ENCODE data around the gene KCNT2. TPM values are rescaled to one million over a fixed set of nuclear protein-coding genes. Genes with fewer than 3 reads are reported as not detected.

Gene KCNT2
- total RNA-seq, 1 experiment from 2014 or later = 9.1 TPM

DNA sequence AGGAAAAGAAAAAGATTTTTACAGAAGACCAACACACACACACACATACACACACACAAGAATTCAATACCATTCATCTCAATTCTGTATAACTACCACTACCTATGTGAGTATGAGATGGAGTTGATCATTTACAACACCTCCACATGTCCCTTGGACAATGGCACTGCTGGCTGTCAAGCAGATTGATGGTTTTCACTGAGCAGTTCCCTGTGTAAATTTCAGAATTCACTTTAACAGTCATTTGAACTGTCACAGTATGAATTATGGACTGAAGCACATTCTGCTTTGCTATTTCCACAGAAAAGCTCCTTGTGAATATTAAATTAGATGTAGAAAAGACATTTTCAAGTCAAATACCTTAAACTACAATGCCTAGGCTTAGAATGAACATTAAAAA lies 14.3 kb downstream of the KCNT2 start:
- H4K91ac ChIP-seq (ENCODE audit: insufficient read length, low read depth, low read length) = no peak overlapping the region
- H3K79me1 ChIP-seq (ENCODE audit: insufficient read depth, low read depth, low read length, poor library complexity, severe bottlenecking) = no peaks in the 10 kb centered on the region
- no peak overlapping the region for H2BK15ac ChIP-seq (ENCODE audit: low read depth, low read length)
- no peaks in the 10 kb centered on the region; a peak in 1 of 5 replicates for H3K9me3 Mint-ChIP-seq
- no peaks in the 10 kb centered on the region for H3K9me3 ChIP-seq (ENCODE audit: control insufficient read depth, low read depth, low read length)
- no peak overlapping the region for H3K4me2 ChIP-seq (ENCODE audit: insufficient read depth, insufficient read length, low read length)
- no peak overlapping the region for H2BK12ac ChIP-seq (ENCODE audit: insufficient read length, low read depth, low read length)
- TF ChIP-seq, protein P1, sequence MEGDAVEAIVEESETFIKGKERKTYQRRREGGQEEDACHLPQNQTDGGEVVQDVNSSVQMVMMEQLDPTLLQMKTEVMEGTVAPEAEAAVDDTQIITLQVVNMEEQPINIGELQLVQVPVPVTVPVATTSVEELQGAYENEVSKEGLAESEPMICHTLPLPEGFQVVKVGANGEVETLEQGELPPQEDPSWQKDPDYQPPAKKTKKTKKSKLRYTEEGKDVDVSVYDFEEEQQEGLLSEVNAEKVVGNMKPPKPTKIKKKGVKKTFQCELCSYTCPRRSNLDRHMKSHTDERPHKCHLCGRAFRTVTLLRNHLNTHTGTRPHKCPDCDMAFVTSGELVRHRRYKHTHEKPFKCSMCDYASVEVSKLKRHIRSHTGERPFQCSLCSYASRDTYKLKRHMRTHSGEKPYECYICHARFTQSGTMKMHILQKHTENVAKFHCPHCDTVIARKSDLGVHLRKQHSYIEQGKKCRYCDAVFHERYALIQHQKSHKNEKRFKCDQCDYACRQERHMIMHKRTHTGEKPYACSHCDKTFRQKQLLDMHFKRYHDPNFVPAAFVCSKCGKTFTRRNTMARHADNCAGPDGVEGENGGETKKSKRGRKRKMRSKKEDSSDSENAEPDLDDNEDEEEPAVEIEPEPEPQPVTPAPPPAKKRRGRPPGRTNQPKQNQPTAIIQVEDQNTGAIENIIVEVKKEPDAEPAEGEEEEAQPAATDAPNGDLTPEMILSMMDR (conservative IDR thresholded peaks at IDR 0.05) = no peak
- H3K14ac ChIP-seq (ENCODE audit: insufficient read depth, low read length) = no peak overlapping the region
- peaks cover 18 to 21% of the 10 kb centered on the region in 2 experiments for H3K4me1 Mint-ChIP-seq
- DNase-seq = no peak
- no peaks in the 10 kb centered on the region for H3K27me3 Mint-ChIP-seq (ENCODE audit: low read depth)
- no peak overlapping the region for H3K18ac ChIP-seq (ENCODE audit: insufficient read length, low read depth, low read length)
- no peak overlapping the region for H2AK5ac ChIP-seq (ENCODE audit: insufficient read length, low read length)
- no peak overlapping the region for H3T11ph ChIP-seq (ENCODE audit: low read length)
- H3K9ac ChIP-seq (ENCODE audit: extremely low read depth, insufficient read length, low read length) = no peak overlapping the region
- no peak overlapping the region for H2BK5ac ChIP-seq (ENCODE audit: insufficient read length, low read length)
- no peak overlapping the region for H2BK120ac ChIP-seq (ENCODE audit: low read depth, low read length, poor library complexity, severe bottlenecking)
- H3K4me1 ChIP-seq (ENCODE audit: insufficient read depth, low read length) = peaks cover 3% of the 10 kb centered on the region; the same call in 1 of the 2 replicates
- H3K79me2 ChIP-seq (ENCODE audit: insufficient read depth, low read length) = peaks cover 3% of the 10 kb centered on the region; the same call in 1 of the 2 replicates
- H4K20me1 ChIP-seq (ENCODE audit: control insufficient read depth, insufficient read depth, insufficient read length) = no peaks in the 10 kb centered on the region
- no peak overlapping the region for H2BK20ac ChIP-seq (ENCODE audit: low read depth, low read length, poor library complexity, severe bottlenecking)
- H3K27ac ChIP-seq (ENCODE audit: insufficient read length, low read depth, low read length) = no peak overlapping the region
- no peaks in the 10 kb centered on the region for H3K23me2 ChIP-seq (ENCODE audit: insufficient read length, low read depth, low read length, poor library complexity, severe bottlenecking)
- peaks cover 0 to 16% (median 3%) of the 10 kb centered on the region in 3 experiments; a peak in 4 of 7 replicates for H3K36me3 Mint-ChIP-seq (ENCODE audit: insufficient read depth in 1 of 3, low read depth in 3 of 3)
- H4K5ac ChIP-seq (ENCODE audit: insufficient read length, low read depth, low read length) = no peak overlapping the region
- no peak overlapping the region for H3K4me3 Mint-ChIP-seq
- H3K27ac Mint-ChIP-seq = no peak overlapping the region
- H3K23ac ChIP-seq (ENCODE audit: insufficient read length, low read depth, low read length) = no peak overlapping the region
- H3K4ac ChIP-seq (ENCODE audit: low read depth, low read length) = no peak overlapping the region
- H4K8ac ChIP-seq (replicated peaks; ENCODE audit: insufficient read length, low read depth, low read length) = no peak overlapping the region
- no peak overlapping the region for H3K56ac ChIP-seq (ENCODE audit: insufficient read length, low read depth, low read length)
- H3K27me3 ChIP-seq (ENCODE audit: insufficient read depth, low read length) = no peaks in the 10 kb centered on the region
- no peak overlapping the region for H2AFZ ChIP-seq (ENCODE audit: low read length)

All from H9 (cell line).